ENCODE results near the gene PKDCC.

DNA sequence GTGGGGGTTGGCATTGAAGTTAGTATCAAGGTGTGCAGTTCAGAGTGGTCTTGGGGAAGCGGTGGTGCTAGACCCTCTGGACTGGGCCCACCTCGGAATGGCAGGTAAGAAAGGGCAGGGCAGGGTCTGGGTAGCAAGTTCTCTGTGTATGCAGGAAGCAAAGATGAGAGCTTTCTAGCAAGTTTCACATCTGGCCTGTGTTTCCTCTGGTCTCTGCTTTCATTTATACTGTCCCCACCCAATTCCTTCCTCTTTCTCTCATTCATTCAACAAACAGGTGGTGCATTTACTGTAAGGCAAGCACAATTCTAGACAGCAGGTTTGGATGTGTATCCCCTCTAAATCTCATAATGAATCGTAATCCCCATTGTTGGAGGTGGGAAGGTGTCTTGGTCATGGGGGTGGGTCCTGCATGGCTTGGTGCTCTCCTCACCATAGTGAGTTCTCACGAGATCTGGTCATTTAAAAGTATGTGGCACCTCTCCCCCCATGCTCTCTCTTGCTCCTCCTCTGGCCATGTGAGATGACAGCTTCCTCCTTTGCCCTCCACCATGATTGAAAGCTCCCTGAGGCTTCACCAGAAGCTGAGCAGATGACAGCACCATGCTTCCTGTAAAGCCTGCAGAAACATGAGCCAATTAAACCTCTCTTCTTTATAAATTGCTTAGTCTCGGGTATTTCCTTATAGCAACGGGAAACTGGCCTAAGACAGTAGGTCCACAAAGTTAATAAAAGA is 51.8 kb downstream of the PKDCC start:
- TF ChIP-seq POLR2A (IDR thresholded peaks at IDR 0.05), result no peak
- TF ChIP-seq, protein P1, sequence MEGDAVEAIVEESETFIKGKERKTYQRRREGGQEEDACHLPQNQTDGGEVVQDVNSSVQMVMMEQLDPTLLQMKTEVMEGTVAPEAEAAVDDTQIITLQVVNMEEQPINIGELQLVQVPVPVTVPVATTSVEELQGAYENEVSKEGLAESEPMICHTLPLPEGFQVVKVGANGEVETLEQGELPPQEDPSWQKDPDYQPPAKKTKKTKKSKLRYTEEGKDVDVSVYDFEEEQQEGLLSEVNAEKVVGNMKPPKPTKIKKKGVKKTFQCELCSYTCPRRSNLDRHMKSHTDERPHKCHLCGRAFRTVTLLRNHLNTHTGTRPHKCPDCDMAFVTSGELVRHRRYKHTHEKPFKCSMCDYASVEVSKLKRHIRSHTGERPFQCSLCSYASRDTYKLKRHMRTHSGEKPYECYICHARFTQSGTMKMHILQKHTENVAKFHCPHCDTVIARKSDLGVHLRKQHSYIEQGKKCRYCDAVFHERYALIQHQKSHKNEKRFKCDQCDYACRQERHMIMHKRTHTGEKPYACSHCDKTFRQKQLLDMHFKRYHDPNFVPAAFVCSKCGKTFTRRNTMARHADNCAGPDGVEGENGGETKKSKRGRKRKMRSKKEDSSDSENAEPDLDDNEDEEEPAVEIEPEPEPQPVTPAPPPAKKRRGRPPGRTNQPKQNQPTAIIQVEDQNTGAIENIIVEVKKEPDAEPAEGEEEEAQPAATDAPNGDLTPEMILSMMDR (IDR thresholded peaks at IDR 0.05), result no peak
- TF ChIP-seq POLR2AphosphoS5 (IDR thresholded peaks at IDR 0.05), result no peak
